ENCODE measurements around the gene RAB26.
"Not testable (repeated sequence)": the region's sequence is repeated elsewhere in the genome, so short reads cannot be mapped to it uniquely, and the experiment has no call there.

RAB26 gene

GRCh38 chr16:2147981-2148671, at the start of gene RAB26:
Gene RAB26, plus strand, starts transcription at chr16:2148625. Its CDS starts 159 bp downstream, at chr16:2148784.
- DNase-seq, result peak; percentile 79

- not testable (repeated sequence) for DNase-seq
These were observed 46.8 kb upstream of the RAB26 start for GRCh38 chr16:2101581-2101980.

DNA sequence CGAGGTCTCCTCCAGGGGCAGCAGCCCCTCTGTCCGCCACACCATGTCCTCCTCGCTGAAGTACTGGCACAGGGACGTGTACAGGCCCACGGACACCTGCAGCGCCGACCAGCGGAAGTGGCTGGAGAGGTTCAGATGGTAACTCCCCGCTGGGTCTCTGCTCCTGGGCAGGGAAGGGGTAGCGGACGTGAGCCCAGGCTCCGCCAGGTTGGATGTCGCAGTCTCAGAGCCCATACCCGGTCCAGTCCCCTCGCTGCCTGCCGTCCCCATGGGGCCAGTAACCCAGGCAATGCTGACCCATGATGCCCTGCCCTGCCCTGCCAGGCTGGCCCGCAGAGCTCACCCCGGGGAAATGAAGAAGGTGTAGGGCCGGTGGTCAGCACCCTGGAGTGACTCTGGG, 46.0 kb upstream of the RAB26 start:
- DNase-seq, result no peak

GRCh38 chr16:2104464-2104863, 44.0 kb upstream of the RAB26 start:
- DNase-seq, result not testable (repeated sequence)

- DNase-seq, result not testable (repeated sequence)
These were observed 43.1 kb upstream of the RAB26 start for GRCh38 chr16:2105291-2105690.

GRCh38 chr16:2105769-2106168, 42.7 kb upstream of the RAB26 start:
- DNase-seq, result not testable (repeated sequence)

DNA sequence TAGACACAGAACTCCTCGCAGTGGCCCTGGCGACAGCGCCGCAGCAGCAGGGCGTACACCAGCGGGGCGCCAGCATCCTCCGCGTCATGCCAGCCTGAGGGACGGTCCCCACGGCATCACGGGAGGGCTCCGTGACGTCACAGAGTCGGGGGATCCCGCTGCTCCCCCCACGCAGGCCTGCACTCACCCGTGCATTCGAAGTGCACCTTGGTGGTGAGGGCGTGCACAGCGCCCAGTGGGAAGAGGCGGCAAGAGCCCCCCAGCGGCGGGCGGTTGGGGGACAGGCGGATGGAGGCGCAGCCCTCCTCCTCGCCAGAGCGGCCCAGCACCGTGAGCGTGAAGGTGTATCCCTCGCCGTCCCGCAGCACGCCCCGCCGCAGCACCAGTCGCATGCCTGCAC, 42.2 kb upstream of the RAB26 start:
- not testable (repeated sequence) for DNase-seq

DNA sequence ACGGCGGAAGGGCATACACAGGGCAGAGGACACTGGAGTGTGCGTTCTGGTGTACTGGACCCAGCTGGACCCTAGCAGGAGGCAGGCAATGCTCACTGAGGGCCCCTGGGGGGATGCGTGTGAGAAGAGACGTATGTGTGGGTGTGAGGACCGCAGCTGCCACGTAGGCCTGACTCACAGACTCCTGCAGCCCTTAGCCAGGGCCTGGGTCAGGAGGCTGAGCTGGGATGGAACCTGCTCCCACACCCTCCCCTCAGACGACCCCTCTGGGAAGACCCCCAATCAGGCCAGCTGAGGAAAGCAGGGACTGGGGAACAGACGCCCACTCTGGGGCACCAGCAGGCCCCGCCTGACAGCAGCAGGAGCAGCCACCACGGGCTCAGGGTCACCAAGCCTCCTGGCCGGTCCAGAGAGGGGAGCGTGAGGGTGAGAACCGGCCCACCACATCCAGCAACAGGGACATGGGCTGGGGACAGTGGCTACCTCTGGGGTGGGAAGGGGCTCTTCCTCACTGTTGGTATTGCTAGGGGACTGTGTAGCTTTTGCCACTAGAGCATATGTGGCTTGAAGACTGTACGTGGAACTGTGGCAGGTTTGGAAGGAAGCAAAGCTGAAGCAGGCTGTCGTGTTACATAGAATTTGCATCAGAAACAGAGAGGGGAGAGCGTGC, 41.2 kb upstream of the RAB26 start:
- DNase-seq, result not testable (repeated sequence)

GRCh38 chr16:2107791-2108125, 40.7 kb upstream of the RAB26 start:
- DNase-seq, result not testable (repeated sequence)

GRCh38 chr16:2108446-2109270, 39.8 kb upstream of the RAB26 start:
- not testable (repeated sequence) for DNase-seq

DNA sequence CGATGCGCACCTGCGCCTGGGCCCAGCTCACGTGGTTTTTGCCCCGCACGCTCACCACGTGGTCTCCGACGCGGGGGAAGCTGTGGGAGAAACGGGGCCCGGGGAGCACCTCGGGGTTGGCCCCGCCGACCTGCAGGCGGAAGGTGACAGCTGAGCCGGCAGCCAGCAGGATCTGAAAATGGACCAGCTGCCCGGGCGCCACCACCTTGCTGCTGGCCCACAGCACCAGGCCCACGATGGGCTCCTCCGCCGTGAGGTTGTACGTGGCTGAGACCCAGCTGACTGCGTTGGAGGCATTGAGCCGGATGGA, 39.2 kb upstream of the RAB26 start:
- DNase-seq, result not testable (repeated sequence)

- not testable (repeated sequence) for DNase-seq
These were observed 38.6 kb upstream of the RAB26 start for GRCh38 chr16:2109872-2110271.

GRCh38 chr16:2110332-2111008, 38.0 kb upstream of the RAB26 start:
- DNase-seq, result not testable (repeated sequence)

DNA sequence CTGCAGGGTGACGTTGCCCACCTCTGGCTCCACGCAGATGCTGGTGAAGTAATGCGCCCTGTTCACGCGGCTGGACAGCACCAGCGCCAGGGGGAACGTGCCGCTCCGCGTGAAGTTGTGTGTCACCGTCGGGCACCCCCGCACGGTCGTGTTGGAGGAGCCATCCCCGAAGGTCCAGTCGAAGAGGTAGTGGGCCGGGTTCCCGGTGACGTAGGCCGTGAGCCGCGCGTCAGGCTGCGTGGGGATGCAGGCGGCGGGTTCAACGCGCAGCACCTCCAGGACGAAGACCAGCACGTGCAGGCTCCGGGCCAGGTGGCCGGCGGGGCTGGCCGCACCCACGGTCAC, 37.4 kb upstream of the RAB26 start:
- not testable (repeated sequence) for DNase-seq

DNA sequence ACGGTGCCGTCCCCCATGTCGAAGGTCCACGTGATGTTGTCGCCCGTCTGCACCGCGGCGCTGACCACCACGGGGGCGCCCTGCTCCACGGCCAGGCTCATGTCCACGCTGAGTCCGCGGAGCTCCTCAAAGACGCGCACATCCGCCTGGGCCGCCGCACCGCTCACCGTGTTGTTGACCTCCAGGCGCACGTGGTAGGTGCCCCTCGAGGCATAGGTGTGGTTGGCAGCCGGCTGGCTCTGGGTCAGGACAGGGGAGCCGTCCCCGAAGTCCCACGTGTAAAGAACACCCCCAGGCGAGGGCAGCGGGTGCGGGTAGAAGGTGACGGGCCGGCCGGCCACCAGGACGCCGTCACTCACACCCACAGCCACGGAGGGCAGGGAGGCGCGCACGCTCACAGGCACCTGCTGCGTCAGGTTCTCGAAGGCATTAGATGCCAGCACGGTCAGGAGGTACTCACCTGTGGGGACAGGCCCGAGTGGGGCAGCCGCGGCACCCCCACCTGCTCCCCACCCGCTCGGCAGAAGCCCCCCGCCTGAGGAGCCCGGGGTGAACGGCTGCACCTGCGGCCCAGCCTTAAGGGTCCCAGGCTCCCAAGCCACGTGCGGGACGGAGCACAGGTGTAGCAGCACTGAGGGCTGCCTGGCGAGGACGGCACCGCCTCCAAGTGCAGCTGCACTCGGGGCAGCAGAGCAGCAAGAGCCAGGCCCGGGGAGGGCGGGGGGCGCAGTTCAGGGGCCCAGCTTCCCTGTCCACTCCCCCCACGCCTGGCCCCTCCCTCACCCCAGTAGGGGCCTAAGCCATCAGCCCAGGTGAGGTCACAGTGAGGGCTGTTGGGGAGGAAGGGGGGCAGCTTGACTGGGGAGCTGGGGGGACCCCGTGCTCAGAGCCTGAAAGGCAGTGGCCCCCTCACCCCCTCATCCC, 36.8 kb upstream of the RAB26 start:
- DNase-seq, result not testable (repeated sequence)

- DNase-seq, result not testable (repeated sequence)
These were observed 35.8 kb upstream of the RAB26 start for GRCh38 chr16:2112539-2113106.

- DNase-seq, result not testable (repeated sequence)
These were observed 34.2 kb upstream of the RAB26 start for GRCh38 chr16:2114225-2114624.

DNA sequence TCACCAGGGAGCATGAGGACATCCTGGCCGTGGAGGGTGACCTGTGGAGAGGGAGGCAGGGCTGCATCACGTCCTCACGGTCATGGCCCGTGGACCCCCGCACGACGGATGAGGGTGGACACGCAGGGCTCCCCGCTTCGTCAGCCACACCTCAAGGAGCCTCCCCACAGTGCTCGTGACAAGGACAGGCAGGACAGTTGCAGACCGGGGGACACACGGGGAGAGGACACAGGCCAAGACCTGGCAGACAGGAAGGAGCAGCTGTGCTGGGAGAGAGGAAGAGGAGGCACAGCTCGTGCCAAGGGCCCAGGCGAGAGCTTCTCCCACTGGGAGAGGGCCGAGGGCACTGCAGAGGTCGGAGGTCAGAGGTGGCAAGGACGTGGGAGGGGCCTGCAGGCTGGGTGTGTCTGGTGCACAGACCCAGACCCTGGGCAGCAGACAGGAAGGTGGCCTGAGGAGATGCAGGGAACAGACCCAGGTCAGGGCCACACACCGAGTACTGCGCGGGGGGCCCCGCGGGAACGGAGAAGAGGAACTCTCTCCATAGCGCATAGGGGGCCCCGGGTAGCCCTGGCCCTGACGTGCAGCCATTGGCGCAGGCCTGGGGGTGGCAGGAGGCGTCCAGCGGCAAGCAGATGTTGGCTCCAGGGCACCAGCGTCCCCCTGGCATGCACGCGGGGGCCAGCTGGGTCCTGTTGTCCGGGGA, 33.4 kb upstream of the RAB26 start:
- not testable (repeated sequence) for DNase-seq

DNA sequence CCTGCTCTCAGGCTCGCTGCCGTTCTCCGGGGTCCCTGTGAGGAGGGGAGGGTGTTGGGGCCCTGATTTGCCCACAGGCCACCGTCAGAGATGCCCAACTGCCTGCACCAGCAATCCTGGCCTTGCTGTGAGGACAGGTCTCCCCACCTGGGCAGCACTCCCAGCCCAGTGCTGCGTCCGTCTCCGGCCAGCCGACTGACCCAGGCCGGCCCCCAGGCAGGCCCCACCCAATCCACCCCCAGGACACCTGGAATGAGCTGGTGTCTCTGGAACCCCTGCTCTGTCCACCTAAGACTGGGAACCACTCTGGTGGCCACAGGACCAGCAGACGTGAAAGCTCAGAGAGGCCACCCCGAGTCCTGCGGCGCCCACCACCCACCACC, 32.8 kb upstream of the RAB26 start:
- no peak for DNase-seq

GRCh38 chr16:2116428-2116827, 32.0 kb upstream of the RAB26 start:
- DNase-seq, result not testable (repeated sequence)

DNA sequence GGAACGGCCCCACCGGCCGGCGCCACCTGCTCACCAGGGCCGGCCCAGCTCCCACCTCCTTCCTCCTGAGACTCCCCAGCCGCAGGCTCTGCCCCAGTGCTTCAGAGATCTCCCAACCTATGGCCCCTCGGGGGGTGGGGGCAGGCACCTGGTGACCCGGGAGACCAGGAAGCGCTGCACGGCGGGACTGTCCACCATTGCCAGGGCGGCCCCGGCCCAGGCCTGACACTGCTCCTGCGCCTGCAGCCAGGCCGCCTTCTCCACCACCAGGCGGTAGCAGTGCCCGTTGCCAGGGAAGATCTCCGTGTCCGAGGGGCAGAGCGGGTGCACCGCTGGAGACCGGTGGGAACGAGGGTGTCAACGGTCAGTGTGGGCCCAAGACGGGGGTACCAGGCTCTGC, 31.1 kb upstream of the RAB26 start:
- DNase-seq, result not testable (repeated sequence)
